Urothelium cell line (cell line): ENCODE data around the gene TMEM214.

ENCODE experiments used
- DNase-seq: peaks from one replicate; pipeline ENCODE4 v3.0.0; 2011; ENCODE audit warnings: low spot score, mixed read lengths
- FAIRE-seq: peaks from 2 replicates; lab custom pipeline; 2011; peaks lifted over from hg19 to GRCh38; lab: Jason Lieb, UNC

Gene TMEM214

DNA sequence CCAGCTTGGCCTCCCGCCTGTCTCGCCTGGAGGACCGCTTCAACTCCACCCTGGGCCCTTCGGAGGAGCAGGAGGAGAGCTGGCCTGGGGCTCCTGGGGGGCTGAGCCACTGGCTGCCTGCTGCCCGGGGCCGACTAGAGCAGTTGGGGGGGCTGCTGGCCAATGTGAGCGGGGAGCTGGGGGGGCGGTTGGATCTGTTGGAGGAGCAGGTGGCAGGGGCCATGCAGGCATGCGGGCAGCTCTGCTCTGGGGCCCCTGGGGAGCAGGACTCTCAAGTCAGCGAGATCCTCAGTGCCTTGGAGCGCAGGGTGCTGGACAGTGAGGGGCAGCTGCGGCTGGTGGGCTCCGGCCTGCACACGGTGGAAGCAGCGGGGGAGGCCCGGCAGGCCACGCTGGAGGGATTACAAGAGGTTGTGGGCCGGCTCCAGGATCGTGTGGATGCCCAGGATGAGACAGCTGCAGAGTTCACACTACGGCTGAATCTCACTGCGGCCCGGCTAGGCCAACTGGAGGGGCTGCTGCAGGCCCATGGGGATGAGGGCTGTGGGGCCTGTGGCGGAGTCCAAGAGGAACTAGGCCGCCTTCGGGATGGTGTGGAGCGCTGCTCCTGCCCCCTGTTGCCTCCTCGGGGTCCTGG lies 50.1 kb downstream of the TMEM214 start:
- DNase-seq (no peak), FAIRE-seq (no peak)

DNA sequence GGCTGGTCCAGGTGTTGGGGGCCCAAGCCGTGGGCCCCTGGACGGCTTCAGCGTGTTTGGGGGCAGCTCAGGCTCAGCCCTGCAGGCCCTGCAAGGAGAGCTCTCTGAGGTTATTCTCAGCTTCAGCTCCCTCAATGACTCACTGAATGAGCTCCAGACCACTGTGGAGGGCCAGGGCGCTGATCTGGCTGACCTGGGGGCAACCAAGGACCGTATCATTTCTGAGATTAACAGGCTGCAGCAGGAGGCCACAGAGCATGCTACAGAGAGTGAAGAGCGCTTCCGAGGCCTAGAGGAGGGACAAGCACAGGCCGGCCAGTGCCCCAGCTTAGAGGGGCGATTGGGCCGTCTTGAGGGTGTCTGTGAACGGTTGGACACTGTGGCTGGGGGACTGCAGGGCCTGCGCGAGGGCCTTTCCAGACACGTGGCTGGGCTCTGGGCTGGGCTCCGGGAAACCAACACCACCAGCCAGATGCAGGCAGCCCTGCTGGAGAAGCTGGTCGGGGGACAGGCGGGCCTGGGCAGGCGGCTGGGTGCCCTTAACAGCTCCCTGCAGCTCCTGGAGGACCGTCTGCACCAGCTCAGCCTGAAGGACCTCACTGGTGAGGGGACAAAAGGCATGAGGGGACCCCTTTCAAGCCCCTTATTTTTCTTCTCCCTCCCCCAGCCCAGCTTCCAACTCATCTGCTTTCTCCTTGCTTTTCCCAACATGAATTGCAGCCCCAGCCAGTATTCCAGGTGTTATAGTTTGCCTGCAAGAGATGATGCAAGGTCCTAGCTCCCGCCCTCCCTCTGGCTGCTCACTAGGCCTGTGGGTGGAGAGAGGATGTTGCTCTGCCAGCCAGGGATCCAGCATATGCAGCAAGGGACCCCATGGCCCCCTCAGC lies 50.9 kb downstream of the TMEM214 start:
- no peak for FAIRE-seq
- no peak for DNase-seq

DNA sequence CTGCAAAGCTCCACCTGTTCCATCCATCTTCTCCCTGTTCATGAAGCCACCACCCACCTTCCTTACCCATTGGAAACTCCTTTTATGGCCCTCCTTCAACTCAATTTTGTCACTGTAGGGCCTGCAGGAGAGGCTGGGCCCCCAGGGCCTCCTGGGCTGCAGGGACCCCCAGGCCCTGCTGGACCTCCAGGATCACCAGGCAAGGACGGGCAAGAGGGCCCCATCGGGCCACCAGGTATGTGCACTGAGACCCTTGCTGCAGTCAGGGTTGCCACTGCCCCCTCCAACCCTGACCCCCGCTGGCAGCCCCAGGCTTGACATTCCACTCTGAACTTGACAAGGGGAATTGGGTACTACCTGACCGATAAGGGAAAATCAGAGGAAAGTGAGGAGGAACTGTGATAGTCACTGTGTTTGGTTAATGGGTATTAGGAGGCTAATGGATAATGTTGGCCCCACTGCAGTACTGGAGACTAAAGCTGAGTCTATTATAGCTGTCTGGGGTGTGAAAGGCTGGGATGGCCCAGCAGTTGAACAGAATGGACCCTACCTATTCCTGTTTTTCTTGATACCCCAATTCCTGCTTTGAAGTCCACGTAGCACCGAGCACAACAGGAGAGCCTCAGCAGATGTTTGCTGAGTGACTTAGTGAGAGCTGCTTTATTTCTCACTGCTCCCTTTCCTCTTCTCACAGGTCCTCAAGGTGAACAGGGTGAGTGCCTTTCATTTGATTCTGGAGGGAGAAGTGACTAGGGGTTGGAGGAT lies 51.7 kb downstream of the TMEM214 start:
- FAIRE-seq (no peak), DNase-seq (no peak)

DNA sequence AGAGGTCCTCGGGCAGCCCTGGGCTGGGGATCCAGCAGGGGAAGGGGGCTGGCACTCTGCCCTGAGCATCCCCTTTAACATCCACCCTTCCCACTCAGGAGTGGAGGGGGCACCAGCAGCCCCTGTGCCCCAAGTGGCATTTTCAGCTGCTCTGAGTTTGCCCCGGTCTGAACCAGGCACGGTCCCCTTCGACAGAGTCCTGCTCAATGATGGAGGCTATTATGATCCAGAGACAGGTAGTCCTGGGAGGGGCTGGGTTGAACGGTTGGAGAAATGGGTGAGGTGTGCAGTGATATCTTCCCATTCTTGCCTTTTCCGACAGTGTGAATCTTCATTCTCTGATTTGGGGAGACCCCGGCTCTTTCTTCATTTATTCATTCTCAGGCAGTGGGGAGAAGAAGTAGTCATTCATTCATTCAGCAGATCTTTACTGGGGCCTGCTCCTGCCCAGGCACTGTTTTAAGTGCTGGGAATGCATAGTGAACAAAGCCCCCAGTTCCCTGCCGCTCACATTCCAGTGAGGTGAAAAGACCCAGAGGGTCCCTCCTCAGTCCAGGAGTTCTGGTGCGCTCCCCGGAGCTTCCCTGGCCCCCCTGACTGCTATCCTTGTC lies 52.4 kb downstream of the TMEM214 start:
- no peak for DNase-seq
- no peak for FAIRE-seq

GRCh38 chr2:27085673-27086089 lies 52.9 kb downstream of the TMEM214 start:
- peak; percentile 70 for FAIRE-seq
- peak; percentile 70 for DNase-seq

DNA sequence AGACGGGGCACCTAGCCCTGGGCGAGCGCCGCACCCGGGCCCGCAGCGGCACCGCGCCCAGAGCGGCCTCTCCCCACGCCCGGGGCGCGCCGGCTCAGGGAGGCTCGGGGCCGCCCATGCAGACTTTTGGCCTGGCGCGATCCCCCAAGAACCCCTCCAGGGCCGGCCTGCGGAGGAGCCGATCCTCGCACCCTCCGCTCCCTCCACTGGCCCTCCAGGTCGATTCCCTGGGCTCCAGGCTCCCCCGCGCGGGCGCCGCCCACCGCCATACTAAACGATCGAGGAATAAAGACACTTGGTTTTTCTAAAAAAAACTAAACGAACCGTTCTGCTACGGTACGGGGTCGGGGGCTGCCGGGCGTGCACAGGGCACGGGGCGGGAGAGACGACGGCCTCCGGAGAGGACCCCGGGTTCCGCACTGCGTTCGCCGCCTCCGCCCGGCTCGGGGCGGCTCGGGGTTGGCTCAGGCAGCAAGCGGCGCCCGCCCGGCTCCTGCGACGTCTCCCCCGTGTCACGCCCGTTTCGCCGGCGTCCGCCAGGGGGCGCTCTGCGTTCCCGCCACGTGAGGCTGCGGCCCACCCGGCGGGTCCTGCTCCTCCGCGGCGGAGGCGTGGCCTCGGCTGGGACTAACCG lies 53.4 kb downstream of the TMEM214 start:
- peak; percentile 89 for FAIRE-seq
- DNase-seq: peak; percentile 99

GRCh38 chr2:27086724-27087593 lies 54.2 kb downstream of the TMEM214 start, which contains the start of gene KHK:
Gene KHK, plus strand, starts transcription at chr2:27086772. Its CDS starts 488 bp downstream, at chr2:27087260.
- peak; percentile 73 for DNase-seq
- no peak for FAIRE-seq

DNA sequence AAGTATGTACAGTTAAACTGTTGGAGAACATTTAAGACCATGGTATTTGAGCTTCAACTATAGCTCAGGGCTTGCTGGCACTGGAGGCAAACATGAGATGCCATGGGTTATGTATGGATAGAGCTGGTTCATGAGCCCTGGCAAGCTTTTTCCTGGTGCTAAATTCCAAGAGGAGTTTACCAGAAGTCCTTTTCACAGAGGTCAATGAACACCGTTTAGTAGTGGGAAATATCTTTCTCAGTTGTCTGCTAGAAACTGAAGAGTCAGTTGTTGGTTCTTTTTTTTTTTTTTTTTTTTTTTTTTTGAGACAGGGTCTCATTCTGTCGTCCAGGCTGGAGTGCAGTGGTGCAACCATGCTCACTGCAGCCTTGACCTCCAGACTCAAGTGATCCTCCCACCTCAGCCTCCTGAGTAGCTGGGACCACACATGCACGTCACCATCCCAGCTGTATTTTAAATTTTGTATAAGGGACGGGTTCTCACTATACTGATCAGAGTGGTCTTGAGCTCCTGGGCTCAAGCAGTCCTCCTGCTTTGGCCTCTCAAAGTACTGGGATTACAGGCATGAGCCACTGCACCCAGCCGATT lies 55.2 kb downstream of the TMEM214 start:
- no peak for FAIRE-seq

GRCh38 chr2:27088634-27089033 lies 55.9 kb downstream of the TMEM214 start:
- DNase-seq: no peak
- FAIRE-seq: no peak

More for the DNA sequence above, 55.2 kb downstream of the TMEM214 start:
- no peak for DNase-seq

DNA sequence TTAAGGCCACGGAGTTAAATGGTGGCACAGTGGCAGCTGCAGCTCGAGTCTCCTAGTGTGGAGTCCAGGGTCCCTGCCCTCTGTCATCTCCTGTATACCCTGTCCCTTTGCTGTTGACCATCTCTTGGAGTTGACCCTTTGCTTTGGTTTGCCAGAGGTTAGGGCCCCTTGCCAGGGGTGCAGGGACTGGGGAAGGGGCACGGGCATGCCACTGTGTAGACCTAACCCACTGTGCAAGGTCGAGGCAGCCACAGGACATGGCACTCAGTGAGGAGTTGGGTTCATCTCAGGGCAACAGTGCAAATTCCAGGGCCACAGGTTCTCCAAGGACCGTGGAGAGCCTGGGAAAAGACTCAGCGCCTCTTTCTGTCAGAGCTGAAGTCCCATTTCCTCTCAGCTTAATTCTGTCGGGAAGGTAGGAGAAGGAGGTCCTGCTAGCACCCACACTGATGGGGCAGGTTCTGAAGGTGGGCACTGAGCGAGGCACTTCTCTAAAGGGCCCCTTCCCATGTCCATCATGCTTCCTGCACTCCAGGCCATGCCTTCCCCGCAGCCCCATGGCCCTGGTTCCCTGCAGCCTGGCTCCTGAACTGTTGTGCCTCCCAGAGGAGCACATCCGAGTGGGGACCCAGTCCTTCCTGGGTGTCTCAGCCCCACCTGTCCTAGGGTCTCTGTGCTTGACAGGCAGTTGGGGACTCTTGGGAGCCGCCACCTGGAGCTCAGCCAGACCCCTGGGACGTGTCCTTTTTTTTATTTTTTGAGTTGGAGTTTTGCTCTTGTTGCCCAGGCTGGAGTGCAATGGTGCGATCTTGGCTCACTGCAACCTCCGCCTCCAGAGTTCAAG lies 56.6 kb downstream of the TMEM214 start:
- DNase-seq (no peak), FAIRE-seq (no peak)
